ENCODE data around the gene CRMP1.

CRMP1 gene

GRCh38 chr4:5899881-5900280 is 7.0 kb upstream of the CRMP1 start:
- Histone ChIP-seq H3K4me1 (ENCODE audit: control insufficient read depth, insufficient read depth, low read length) (peaks cover 9% of the 10 kb centered on the region; the same call in 1 of the 2 replicates), H3K9me3 (ENCODE audit: control insufficient read depth, insufficient read depth, low read depth, low read length) (peaks cover 4% of the 10 kb centered on the region; the same call in 1 of the 2 replicates), H3K27ac (ENCODE audit: low read depth, low read length) (no peak overlapping the region), H3K4me3 (ENCODE audit: low read depth, low read length) (no peak overlapping the region), H3K36me3 (ENCODE audit: control insufficient read depth, insufficient read depth, low read length) (no peaks in the 10 kb centered on the region), H3K9ac (ENCODE audit: low read length) (no peak overlapping the region), H3K27me3 (ENCODE audit: control insufficient read depth, insufficient read depth, low read length) (peaks cover 83% of the 10 kb centered on the region)

DNA sequence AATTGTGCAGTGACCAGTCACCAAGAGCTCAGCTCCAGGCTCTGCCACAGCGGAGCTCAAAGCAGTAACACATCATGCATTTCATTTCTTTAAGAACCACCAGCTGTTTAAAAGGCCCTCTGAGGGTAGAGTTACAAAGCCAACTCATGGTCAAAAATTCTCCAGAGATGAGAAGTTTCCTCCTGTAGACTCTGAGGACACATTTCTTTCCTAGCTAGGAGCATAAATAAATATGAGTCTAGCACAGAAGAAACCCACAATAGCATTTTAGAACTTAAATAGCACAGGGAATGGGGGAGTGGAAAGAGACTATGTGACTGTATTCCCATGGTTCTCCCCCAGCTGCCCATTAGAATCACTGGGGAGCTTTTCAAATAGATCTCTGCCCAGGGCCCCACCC is 6.5 kb upstream of the CRMP1 start:
- Histone ChIP-seq H3K27me3 (ENCODE audit: control insufficient read depth, insufficient read depth, low read length) (peaks cover 83% of the 10 kb centered on the region), H3K9ac (ENCODE audit: low read length) (no peak overlapping the region), H3K4me3 (ENCODE audit: low read depth, low read length) (no peak overlapping the region), H3K36me3 (ENCODE audit: control insufficient read depth, insufficient read depth, low read length) (no peaks in the 10 kb centered on the region), H3K4me1 (ENCODE audit: control insufficient read depth, insufficient read depth, low read length) (0 out of 2 replicates have a peak, but pooled peaks cover 8% of the 10 kb centered on the region), H3K9me3 (ENCODE audit: control insufficient read depth, insufficient read depth, low read depth, low read length) (peaks cover 4% of the 10 kb centered on the region; the same call in 1 of the 2 replicates), H3K27ac (ENCODE audit: low read depth, low read length) (no peak overlapping the region)

DNA sequence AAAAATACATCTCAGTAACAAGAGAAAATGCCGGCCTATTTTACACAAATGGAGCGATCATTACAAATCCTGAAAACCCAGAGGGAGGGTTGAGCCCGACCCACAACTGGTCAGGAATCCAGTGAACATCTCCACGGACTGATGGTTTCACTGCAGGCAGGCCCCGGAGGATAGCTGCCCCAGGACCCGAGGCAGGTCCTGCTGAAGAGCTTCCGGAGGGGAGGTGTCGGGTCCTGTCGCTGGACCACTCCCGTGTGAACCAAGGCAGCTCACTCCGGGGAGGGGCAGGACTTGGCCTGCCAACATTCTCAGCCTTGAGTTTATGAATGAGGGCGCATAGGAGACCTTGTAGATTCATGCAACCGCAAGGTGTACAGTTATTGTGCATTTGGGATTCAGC is 4.8 kb upstream of the CRMP1 start:
- peaks cover 4% of the 10 kb centered on the region; the same call in 1 of the 2 replicates for H3K9me3 ChIP-seq (ENCODE audit: control insufficient read depth, insufficient read depth, low read depth, low read length)
- no peak overlapping the region for H3K4me3 ChIP-seq (ENCODE audit: low read depth, low read length)
- H3K27ac ChIP-seq (ENCODE audit: low read depth, low read length) = no peak overlapping the region
- H3K9ac ChIP-seq (ENCODE audit: low read length) = no peak overlapping the region
- H3K4me1 ChIP-seq (ENCODE audit: control insufficient read depth, insufficient read depth, low read length) = peaks cover 10% of the 10 kb centered on the region; the same call in 1 of the 2 replicates
- peaks cover 86% of the 10 kb centered on the region for H3K27me3 ChIP-seq (ENCODE audit: control insufficient read depth, insufficient read depth, low read length)
- H3K36me3 ChIP-seq (ENCODE audit: control insufficient read depth, insufficient read depth, low read length) = no peaks in the 10 kb centered on the region

- H3K4me1 ChIP-seq (ENCODE audit: control insufficient read depth, insufficient read depth, low read length) = peaks cover 14% of the 10 kb centered on the region
- H3K36me3 ChIP-seq (ENCODE audit: control insufficient read depth, insufficient read depth, low read length) = no peaks in the 10 kb centered on the region
- no peak overlapping the region for H3K27ac ChIP-seq (ENCODE audit: low read depth, low read length)
- H3K9ac ChIP-seq (ENCODE audit: low read length) = no peak overlapping the region
- H3K9me3 ChIP-seq (ENCODE audit: control insufficient read depth, insufficient read depth, low read depth, low read length) = peaks cover 4% of the 10 kb centered on the region; the same call in 1 of the 2 replicates
- peaks cover 97% of the 10 kb centered on the region for H3K27me3 ChIP-seq (ENCODE audit: control insufficient read depth, insufficient read depth, low read length)
- H3K4me3 ChIP-seq (ENCODE audit: low read depth, low read length) = no peak overlapping the region
Observed at GRCh38 chr4:5895287-5895686, 2.4 kb upstream of the CRMP1 start.

- H3K4me1 ChIP-seq (ENCODE audit: control insufficient read depth, insufficient read depth, low read length) = peaks cover 21% of the 10 kb centered on the region
- peaks cover 94% of the 10 kb centered on the region for H3K27me3 ChIP-seq (ENCODE audit: control insufficient read depth, insufficient read depth, low read length)
- peaks cover 4% of the 10 kb centered on the region; the same call in 1 of the 2 replicates for H3K9me3 ChIP-seq (ENCODE audit: control insufficient read depth, insufficient read depth, low read depth, low read length)
- no peak overlapping the region for H3K4me3 ChIP-seq (ENCODE audit: low read depth, low read length)
- H3K9ac ChIP-seq (ENCODE audit: low read length) = no peak overlapping the region
- H3K36me3 ChIP-seq (ENCODE audit: control insufficient read depth, insufficient read depth, low read length) = no peaks in the 10 kb centered on the region
- H3K27ac ChIP-seq (ENCODE audit: low read depth, low read length) = no peak overlapping the region
Observed at GRCh38 chr4:5894266-5894665, 1.4 kb upstream of the CRMP1 start.

DNA sequence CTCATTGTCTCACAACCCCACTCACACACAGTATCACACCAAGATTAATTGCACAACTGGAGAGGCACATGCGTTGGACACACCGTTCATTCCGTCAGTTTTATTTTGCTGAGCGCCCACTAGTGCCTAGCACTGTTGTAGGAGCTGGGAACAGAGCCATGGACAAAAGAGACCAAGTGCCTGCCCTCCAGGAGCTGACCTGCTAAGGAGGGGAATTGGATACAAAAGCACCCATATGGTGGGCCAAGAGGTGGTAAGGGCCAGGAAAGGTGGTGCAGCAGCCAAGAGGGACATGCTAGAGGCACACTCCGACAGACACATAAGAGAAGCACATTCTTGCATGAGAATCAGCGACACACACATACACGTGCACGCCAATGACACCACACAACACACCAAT is 705 bp upstream of the CRMP1 start:
- H3K27ac ChIP-seq (ENCODE audit: low read depth, low read length) = no peak overlapping the region
- no peaks in the 10 kb centered on the region for H3K36me3 ChIP-seq (ENCODE audit: control insufficient read depth, insufficient read depth, low read length)
- peaks cover 27% of the 10 kb centered on the region for H3K4me1 ChIP-seq (ENCODE audit: control insufficient read depth, insufficient read depth, low read length)
- peak overlapping the region; percentile 56 for H3K4me3 ChIP-seq (ENCODE audit: low read depth, low read length)
- H3K9me3 ChIP-seq (ENCODE audit: control insufficient read depth, insufficient read depth, low read depth, low read length) = peaks cover 4% of the 10 kb centered on the region; the same call in 1 of the 2 replicates
- no peak overlapping the region for H3K9ac ChIP-seq (ENCODE audit: low read length)
- H3K27me3 ChIP-seq (ENCODE audit: control insufficient read depth, insufficient read depth, low read length) = peaks cover 93% of the 10 kb centered on the region

GRCh38 chr4:5892323-5893003 is 423 bp downstream of the CRMP1 start:
- H3K36me3 ChIP-seq (ENCODE audit: control insufficient read depth, insufficient read depth, low read length) = no peaks in the 10 kb centered on the region
- peaks cover 4% of the 10 kb centered on the region; the same call in 1 of the 2 replicates for H3K9me3 ChIP-seq (ENCODE audit: control insufficient read depth, insufficient read depth, low read depth, low read length)
- peak overlapping the region; percentile 71 for H3K4me3 ChIP-seq (ENCODE audit: low read depth, low read length)
- H3K27ac ChIP-seq (ENCODE audit: low read depth, low read length) = no peak overlapping the region
- H3K4me1 ChIP-seq (ENCODE audit: control insufficient read depth, insufficient read depth, low read length) = peaks cover 27% of the 10 kb centered on the region
- H3K9ac ChIP-seq (ENCODE audit: low read length) = no peak overlapping the region
- peaks cover 82% of the 10 kb centered on the region for H3K27me3 ChIP-seq (ENCODE audit: control insufficient read depth, insufficient read depth, low read length)

DNA sequence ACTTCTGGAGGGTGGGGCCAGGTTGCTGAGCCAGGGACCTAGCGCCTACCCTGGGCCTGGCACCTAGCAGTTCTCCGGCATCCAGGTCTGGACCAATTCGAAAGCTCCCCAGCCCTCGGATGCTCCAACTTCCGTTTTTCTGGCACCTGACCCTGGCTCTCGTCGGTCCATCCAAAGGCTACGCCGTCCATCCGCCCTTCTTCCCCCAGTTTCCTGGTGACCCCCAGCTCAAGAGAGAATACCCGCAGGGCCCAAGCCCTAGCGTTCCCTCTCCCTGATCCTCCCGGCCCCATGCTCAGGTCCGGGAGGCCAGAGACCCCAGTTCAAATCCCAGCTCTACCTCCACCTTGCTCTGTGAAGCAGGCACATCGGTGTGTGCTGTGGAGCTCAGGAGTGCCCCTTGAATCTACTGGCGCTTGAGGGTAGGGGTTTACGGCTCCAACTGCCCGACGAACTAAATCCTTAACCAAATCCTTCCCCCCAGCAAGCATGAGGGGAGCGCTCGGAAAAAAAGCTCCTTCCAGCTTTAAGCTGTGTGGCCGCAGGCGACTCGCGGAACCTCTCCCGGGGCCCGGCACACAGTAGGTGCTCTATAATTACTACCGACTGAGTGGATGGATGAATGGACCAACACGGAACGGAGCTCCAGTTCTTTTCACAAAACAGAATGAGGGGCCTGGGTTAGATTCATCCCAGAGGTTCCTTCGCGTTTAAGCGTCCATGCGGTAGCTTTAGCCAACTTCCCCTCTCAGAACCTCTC is 1.1 kb downstream of the CRMP1 start:
- Histone ChIP-seq H3K9me3 (ENCODE audit: control insufficient read depth, insufficient read depth, low read depth, low read length) (no peaks in the 10 kb centered on the region), H3K36me3 (ENCODE audit: control insufficient read depth, insufficient read depth, low read length) (no peaks in the 10 kb centered on the region), H3K4me3 (ENCODE audit: low read depth, low read length) (peak overlapping the region; percentile 71), H3K4me1 (ENCODE audit: control insufficient read depth, insufficient read depth, low read length) (peaks cover 34% of the 10 kb centered on the region), H3K27ac (ENCODE audit: low read depth, low read length) (no peak overlapping the region), H3K9ac (ENCODE audit: low read length) (no peak overlapping the region), H3K27me3 (ENCODE audit: control insufficient read depth, insufficient read depth, low read length) (peaks cover 79% of the 10 kb centered on the region)

GRCh38 chr4:5890063-5890727 is 2.7 kb downstream of the CRMP1 start:
- Histone ChIP-seq H3K36me3 (ENCODE audit: control insufficient read depth, insufficient read depth, low read length) (no peaks in the 10 kb centered on the region), H3K4me3 (ENCODE audit: low read depth, low read length) (peak overlapping the region; percentile 71), H3K9ac (ENCODE audit: low read length) (peak overlapping the region; percentile 19), H3K27ac (ENCODE audit: low read depth, low read length) (no peak overlapping the region), H3K27me3 (ENCODE audit: control insufficient read depth, insufficient read depth, low read length) (peaks cover 65% of the 10 kb centered on the region), H3K4me1 (ENCODE audit: control insufficient read depth, insufficient read depth, low read length) (peaks cover 35% of the 10 kb centered on the region), H3K9me3 (ENCODE audit: control insufficient read depth, insufficient read depth, low read depth, low read length) (no peaks in the 10 kb centered on the region)

DNA sequence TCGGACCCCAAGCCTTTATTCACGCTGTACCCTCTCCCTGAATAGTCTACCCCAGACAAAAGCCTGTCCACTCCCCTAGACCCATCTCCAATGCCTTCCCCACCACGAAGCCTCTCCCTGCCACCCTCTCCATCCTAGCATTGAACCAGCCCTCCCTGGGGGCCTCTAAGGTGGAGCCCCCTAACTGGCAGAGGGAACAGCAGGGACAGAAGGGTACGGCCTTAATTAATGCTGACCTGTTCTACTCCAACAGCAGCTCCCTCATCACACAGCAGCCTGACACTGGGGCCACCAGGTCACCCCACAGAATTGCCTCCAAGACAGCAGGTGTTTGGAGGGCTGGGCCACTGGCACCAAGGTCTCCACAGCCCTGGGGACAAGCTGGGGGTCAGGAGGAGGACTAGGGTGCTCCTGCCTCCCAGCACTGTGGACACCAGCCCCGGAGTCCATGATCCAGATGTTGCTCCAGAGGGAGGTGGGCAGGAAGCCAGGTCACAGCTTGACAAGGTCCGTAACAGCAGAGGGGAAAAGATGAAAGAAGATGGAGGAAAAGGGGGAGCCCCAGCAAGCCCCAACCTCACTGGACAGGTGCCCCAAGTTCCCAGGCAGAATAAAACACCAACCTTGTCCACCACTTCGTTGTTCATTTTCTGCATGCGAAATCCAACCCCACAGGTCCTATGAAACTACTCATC is 3.7 kb downstream of the CRMP1 start:
- H3K4me1 ChIP-seq (ENCODE audit: control insufficient read depth, insufficient read depth, low read length) = peaks cover 35% of the 10 kb centered on the region
- H3K9me3 ChIP-seq (ENCODE audit: control insufficient read depth, insufficient read depth, low read depth, low read length) = no peaks in the 10 kb centered on the region
- H3K36me3 ChIP-seq (ENCODE audit: control insufficient read depth, insufficient read depth, low read length) = no peaks in the 10 kb centered on the region
- H3K27ac ChIP-seq (ENCODE audit: low read depth, low read length) = no peak overlapping the region
- H3K9ac ChIP-seq (ENCODE audit: low read length) = peak overlapping the region; percentile 41
- peaks cover 54% of the 10 kb centered on the region for H3K27me3 ChIP-seq (ENCODE audit: control insufficient read depth, insufficient read depth, low read length)
- peak overlapping the region; percentile 71 for H3K4me3 ChIP-seq (ENCODE audit: low read depth, low read length)

Data from HUES6 (cell line).